Fibroblast of villous mesenchyme (primary cell): ENCODE measurements around the gene NUP37. TPM values are rescaled to one million over a fixed set of nuclear protein-coding genes. Genes with fewer than 3 reads are reported as not detected.

Experiments used
- DNase-seq: peaks from one replicate; pipeline ENCODE4 v3.0.0-alpha.2; 2010; ENCODE audit warnings: low read depth
- H3K4me3 ChIP-seq: 2 replicates; pipeline ENCODE4 v1.5.1; 2011; ENCODE audit warnings: low read depth, mild to moderate bottlenecking, low read length
- CTCF ChIP-seq: IDR thresholded peaks from 2 replicates; pipeline ENCODE4 v1.5.1; 2012; ENCODE audit warnings: low read depth, mild to moderate bottlenecking, low read length; ENCODE audit not compliant: insufficient read depth
- total RNA-seq: library from RNA; depleted of rRNA; stranded (reverse); fragments of >200 nt; gene quantifications from 2 replicates; pipeline ENCODE4 v1.2.3, GENCODE V29; 2012

The NUP37 gene
- total RNA-seq, 1 donor = 39.3 TPM

GRCh38 chr12:102120886-102121285, 972 bp upstream of the NUP37 start:
- DNase-seq = peak; percentile 30
- TF ChIP-seq CTCF = no peak
- peak overlapping the region; percentile 87 for H3K4me3 ChIP-seq

GRCh38 chr12:102120564-102120873, 605 bp upstream of the NUP37 start:
- DNase-seq = no peak
- no peak for TF ChIP-seq CTCF

GRCh38 chr12:102118874-102119273, 1.0 kb downstream of the NUP37 start:
- TF ChIP-seq CTCF = no peak
- no peak for DNase-seq
- H3K4me3 ChIP-seq = peak overlapping the region; percentile 87

More at GRCh38 chr12:102120564-102120873, 605 bp upstream of the NUP37 start:
- peak overlapping the region; percentile 87 for H3K4me3 ChIP-seq

GRCh38 chr12:102116392-102116791, 3.5 kb downstream of the NUP37 start:
- no peak overlapping the region for H3K4me3 ChIP-seq
- DNase-seq = no peak
- no peak for TF ChIP-seq CTCF

- no peak for TF ChIP-seq CTCF
- no peak for DNase-seq
- H3K4me3 ChIP-seq = no peak overlapping the region
Measured at GRCh38 chr12:102114212-102114611, 5.7 kb downstream of the NUP37 start.

- TF ChIP-seq CTCF = no peak
- no peak overlapping the region for H3K4me3 ChIP-seq
- no peak for DNase-seq
Measured at GRCh38 chr12:102110782-102111181, 9.1 kb downstream of the NUP37 start.

GRCh38 chr12:102107970-102108369, 11.9 kb downstream of the NUP37 start:
- no peak for DNase-seq
- no peak for TF ChIP-seq CTCF
- no peak overlapping the region for H3K4me3 ChIP-seq
